Testis (tissue), 2 donors: Measurements from ENCODE around the gene NOS3.

Experiments used
- CTCF ChIP-seq, 3 experiments: fragments of 450-650 bp in 2 of 3; fragments of 200-600 bp in 1 of 3; sonication (generic) in 1 of 3; IDR thresholded peaks; one replicate each; pipeline ENCODE4 v1.5.1; 2016 to 2019; ENCODE audit warnings: antibody characterized with exemption in 3 of 3, mild to moderate bottlenecking in 2 of 3, moderate library complexity in 1 of 3
- POLR2A ChIP-seq: fragments of 450-650 bp; IDR thresholded peaks from one replicate; pipeline ENCODE4 v1.6.1; 2017; ENCODE audit warnings: antibody characterized with exemption, mild to moderate bottlenecking, moderate library complexity

DNA sequence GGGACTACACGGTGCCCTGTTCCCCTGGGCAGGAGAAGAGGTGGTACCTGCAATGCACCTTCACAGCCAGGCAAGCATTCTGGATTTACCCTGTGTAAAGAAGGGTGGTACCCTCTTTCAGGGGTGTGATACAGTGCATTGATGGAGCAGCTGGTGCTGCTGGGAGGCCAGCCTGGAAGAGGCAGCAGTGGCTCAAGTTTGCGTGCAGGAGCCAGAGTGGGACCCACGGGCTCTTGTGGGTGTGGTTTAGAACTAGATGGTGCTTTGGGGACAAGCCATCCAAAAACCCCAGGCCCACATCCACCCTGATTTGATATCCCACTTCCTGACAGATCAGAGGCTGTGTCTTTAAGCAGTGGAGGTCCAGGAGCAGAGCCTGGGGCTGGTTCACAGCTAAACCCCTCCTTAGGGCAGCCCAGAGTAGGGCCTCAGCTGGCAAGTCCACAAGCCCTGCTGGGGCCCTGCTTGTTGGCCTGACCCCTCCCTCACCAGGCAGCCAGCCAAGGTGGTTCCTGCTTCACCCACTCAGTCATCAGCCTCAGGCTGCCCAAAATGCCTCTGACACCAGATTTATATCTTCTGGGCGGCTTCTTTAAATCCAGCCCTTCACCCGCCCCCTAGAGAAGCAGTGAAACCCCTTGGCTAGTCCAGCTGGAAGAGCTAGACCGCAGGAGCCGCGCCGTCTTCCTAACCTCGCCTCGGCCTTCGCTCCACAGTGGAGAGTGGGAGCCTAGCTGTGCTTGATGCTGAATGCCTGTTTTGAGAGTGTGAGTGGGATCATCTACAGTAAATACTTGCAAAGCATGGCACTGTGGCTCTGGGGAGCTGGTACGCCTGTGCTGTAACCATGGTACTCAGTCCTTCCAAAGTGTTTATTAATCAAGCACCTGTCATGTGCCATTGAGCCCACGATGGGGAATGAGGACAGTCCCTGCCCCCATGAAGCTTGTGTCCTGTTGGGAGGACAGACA is 56.1 kb downstream of the NOS3 start:
- TF ChIP-seq CTCF (IDR thresholded peaks at IDR 0.05) (no peak), POLR2A (no peak)
